Testis (tissue), 5 donors: Measurements from ENCODE around the gene CAGE1. TPM values are rescaled to one million over a fixed set of nuclear protein-coding genes. Genes with fewer than 3 reads are reported as not detected.

Experiments used
- DNase-seq: peaks from one replicate; pipeline ENCODE4 v3.0.0-alpha.2; 2019
- H3K27ac ChIP-seq, 2 donors: fragments of 200-600 bp; sonication (generic); one replicate each; pipeline ENCODE4 v1.5.1; 2019
- H3K27me3 ChIP-seq: fragments of 200-600 bp; sonication (generic); one replicate; pipeline ENCODE4 v1.5.1; 2019
- H3K36me3 ChIP-seq: fragments of 200-600 bp; sonication (generic); one replicate; pipeline ENCODE4 v1.5.1; 2017; ENCODE audit warnings: low read depth; ENCODE audit errors: missing control alignments
- H3K4me1 ChIP-seq: fragments of 200-600 bp; sonication (generic); one replicate; pipeline ENCODE4 v1.5.1; 2019
- H3K4me3 ChIP-seq, 2 donors: fragments of 200-600 bp; sonication (generic); one replicate each; pipeline ENCODE4 v1.5.1; 2017 to 2019
- H3K9me3 ChIP-seq: fragments of 200-600 bp; sonication (generic); one replicate; pipeline ENCODE4 v1.5.1; 2017
- POLR2A ChIP-seq: fragments of 450-650 bp; IDR thresholded peaks from one replicate; pipeline ENCODE4 v1.6.1; 2017; ENCODE audit warnings: antibody characterized with exemption, mild to moderate bottlenecking, moderate library complexity
- WGBS, 2 donors: methylation state at CpG; one replicate each; pipeline ENCODE4 v1.1.5; 2018; 5-methylcytosine and 5-hydroxymethylcytosine counted together
- intact Hi-C: fragments of 100-400 bp; cut with DNase I; formaldehyde crosslinking; loops from one replicate; pipeline ENCODE4 v1.15.1; 2023; ENCODE audit warnings: low total_unique reads
- long read RNA-seq, 2 donors: transcript quantifications; one replicate each; lab custom pipeline, GENCODE V29; 2026
- polyA plus RNA-seq: library from polyadenylated mRNA; stranded (reverse); fragments of 350-450 nt; fragmentation: Illumina TruSeq; extraction: RNeasy Lipid Tissue Mini Kit (QIAGEN cat#74804); gene quantifications from one replicate; pipeline ENCODE4 v1.2.3, GENCODE V29; 2014; ENCODE audit warnings: low read depth, low replicate concordance; ENCODE audit not compliant: insufficient read depth
- total RNA-seq, 2 donors: library from RNA; depleted of rRNA; stranded (reverse); fragments of >200 nt; gene quantifications; one replicate each; pipeline ENCODE4 v1.2.3, GENCODE V29; 2016
- TF ChIP-seq, protein P1 (sequence below), 3 experiments: fragments of 450-650 bp in 2 of 3; fragments of 200-600 bp in 1 of 3; sonication (generic) in 1 of 3; IDR thresholded peaks; one replicate each; pipeline ENCODE4 v1.5.1; 2016 to 2019; ENCODE audit warnings: antibody characterized with exemption in 3 of 3, mild to moderate bottlenecking in 2 of 3, moderate library complexity in 1 of 3

Gene CAGE1
- total RNA-seq, result 10 to 100 TPM in 1 of 2 donors, 1 to 10 TPM in 1; 5.7 to 14.9 TPM
- polyA plus RNA-seq, result 7.2 TPM
- long read RNA-seq, donor 1, partial matches to known transcripts, result 30 of 58 reads
- long read RNA-seq, donor 1, other reads (novel, unspliced or antisense), result 28 of 58 reads
- long read RNA-seq, donor 2, result 0 reads

DNA sequence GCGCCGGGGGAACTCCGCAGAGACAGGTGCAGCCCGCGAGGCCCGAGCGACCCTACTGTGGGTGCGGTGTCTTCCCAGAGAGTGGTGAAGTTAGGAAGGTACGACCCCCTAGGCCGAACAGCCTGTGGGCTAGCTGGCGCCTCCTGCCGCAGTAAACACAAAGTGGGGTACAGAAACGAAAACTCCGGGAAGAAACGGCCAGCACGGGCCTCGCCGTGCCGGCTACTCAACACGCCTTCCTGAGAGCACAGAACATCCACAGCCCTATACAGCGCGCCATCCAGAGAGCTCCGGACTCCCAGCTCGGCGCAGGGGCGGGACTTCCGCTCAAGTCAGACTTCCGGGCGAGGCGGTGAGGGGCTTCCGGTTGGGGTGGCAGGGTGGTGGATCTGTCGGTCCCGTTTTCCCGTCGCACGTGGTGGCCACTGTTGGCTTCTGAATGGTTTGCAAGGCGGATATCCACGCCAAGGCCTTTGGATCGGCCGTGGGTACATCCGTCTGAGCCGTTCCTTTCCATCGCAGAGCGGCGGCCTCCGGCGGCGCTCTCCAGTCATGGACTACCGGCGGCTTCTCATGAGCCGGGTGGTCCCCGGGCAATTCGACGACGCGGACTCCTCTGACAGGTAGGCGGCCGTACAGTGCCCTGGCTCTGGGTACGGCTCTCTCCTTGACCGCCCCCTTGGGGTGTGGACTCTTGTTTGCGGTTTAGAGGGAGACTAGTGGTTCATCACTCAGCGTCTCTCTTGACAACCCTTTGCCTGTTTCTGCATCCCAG lies at the start of gene CAGE1, which contains the start of gene RIOK1:
Gene CAGE1, minus strand, starts transcription at position 292 of the 775 bp plus-strand sequence. CDS start 2,569 bp downstream, outside the sequence.
Gene RIOK1, plus strand, starts transcription at position 358 of the 775 bp plus-strand sequence. Its CDS starts 195 bp downstream, at position 553.
- intact Hi-C loops, result no loop called here
- Histone ChIP-seq H3K27me3 (no peaks in the 10 kb centered on the region), H3K36me3 (no peaks in the 10 kb centered on the region), H3K9me3 (no peaks in the 10 kb centered on the region), H3K4me1 (peaks cover 16% of the 10 kb centered on the region), H3K4me3 (peak within 1 kb of the TSS; percentile 67 to 81), H3K27ac (peak within 1 kb of the TSS; percentile 83 to 85)
- peak; percentile 17 for TF ChIP-seq POLR2A
- TF ChIP-seq, protein P1, sequence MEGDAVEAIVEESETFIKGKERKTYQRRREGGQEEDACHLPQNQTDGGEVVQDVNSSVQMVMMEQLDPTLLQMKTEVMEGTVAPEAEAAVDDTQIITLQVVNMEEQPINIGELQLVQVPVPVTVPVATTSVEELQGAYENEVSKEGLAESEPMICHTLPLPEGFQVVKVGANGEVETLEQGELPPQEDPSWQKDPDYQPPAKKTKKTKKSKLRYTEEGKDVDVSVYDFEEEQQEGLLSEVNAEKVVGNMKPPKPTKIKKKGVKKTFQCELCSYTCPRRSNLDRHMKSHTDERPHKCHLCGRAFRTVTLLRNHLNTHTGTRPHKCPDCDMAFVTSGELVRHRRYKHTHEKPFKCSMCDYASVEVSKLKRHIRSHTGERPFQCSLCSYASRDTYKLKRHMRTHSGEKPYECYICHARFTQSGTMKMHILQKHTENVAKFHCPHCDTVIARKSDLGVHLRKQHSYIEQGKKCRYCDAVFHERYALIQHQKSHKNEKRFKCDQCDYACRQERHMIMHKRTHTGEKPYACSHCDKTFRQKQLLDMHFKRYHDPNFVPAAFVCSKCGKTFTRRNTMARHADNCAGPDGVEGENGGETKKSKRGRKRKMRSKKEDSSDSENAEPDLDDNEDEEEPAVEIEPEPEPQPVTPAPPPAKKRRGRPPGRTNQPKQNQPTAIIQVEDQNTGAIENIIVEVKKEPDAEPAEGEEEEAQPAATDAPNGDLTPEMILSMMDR (IDR thresholded peaks at IDR 0.05), result peak in 1 of 3 experiments; percentile 4
- WGBS, 2 donors, result 0% methylated on average over 29 to 62 of the region's 62 CpGs
- peak; percentile 97 for DNase-seq

DNA sequence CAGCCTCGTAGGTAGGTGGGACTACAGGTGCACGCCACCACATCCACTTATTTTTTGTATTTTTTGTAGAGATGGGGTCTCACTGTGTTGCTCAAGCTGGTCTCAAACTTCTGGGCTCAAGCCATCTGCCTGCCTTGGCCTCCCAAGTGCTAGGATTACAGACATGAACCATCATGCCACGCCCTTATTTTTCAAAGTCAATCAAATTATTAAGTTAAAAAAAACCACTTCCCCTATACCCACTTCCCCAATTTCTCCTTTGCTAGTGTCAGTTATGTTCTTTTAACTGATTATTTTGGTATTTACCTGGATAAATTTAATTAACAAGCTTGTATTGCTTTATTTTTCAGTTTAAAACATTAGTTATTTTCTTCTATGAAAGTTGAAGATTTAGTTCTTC lies 49.7 kb upstream of the CAGE1 start:
- Histone ChIP-seq H3K4me3 (no peak overlapping the region), H3K36me3 (no peaks in the 10 kb centered on the region), H3K4me1 (no peaks in the 10 kb centered on the region), H3K9me3 (no peaks in the 10 kb centered on the region), H3K27ac (no peak overlapping the region), H3K27me3 (no peaks in the 10 kb centered on the region)
- 77 to 93% methylated on average over 3 of the region's 3 CpGs for WGBS, 2 donors
- TF ChIP-seq POLR2A, result no peak
- TF ChIP-seq, protein P1 (IDR thresholded peaks at IDR 0.05), result no peak
- intact Hi-C loops, result no loop called here
- DNase-seq, result no peak

DNA sequence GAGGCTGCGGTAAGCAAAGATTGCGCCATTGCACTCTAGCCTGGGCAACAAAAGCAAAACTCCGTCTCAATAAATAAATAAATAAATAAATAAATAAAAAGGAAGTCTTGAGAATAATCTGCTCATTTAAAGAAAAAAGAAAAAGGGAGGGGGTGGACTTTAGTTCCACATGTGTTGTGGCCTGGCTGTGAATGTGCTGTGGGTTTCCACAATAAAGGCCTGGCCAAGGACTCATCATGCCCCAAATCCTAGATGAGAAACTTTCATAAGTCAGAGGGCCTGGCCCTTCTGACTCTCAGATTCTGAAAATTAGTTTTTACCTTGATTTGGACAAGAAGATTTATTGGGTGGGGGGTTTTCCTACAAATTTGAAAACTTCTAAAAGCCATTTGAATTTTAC lies 48.5 kb upstream of the CAGE1 start:
- H3K4me3 ChIP-seq, result no peak overlapping the region
- H3K9me3 ChIP-seq, result no peaks in the 10 kb centered on the region
- H3K36me3 ChIP-seq, result no peaks in the 10 kb centered on the region
- WGBS, 2 donors, result 89 to 100% methylated on average over 3 of the region's 3 CpGs
- H3K27me3 ChIP-seq, result no peaks in the 10 kb centered on the region
- TF ChIP-seq, protein P1 (IDR thresholded peaks at IDR 0.05), result no peak
- TF ChIP-seq POLR2A, result no peak
- intact Hi-C loops, result no loop called here
- H3K4me1 ChIP-seq, result no peaks in the 10 kb centered on the region
- no peak overlapping the region for H3K27ac ChIP-seq
- no peak for DNase-seq

DNA sequence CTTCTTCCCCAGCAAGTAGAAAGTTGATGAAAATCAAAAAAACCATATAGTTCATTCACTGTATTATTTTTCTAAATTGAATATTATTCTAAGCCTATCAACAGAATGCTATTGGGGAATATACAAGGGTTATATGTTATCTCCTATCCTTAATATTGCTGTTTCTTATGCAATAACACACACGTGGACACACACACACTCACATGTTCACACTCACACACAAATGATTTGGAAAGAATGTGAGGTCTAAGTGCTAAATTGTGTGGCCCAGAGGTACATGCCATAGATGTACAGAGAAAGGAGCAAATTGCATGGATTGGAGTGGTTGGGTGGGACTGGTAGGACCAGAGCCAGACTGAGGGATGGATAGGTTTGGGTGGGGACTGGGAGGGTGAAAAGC lies 45.1 kb upstream of the CAGE1 start:
- no peaks in the 10 kb centered on the region for H3K36me3 ChIP-seq
- H3K4me1 ChIP-seq, result no peaks in the 10 kb centered on the region
- TF ChIP-seq POLR2A, result no peak
- TF ChIP-seq, protein P1 (IDR thresholded peaks at IDR 0.05), result no peak
- WGBS, 2 donors, result 88 to 89% methylated on average over 1 of the region's 1 CpG
- DNase-seq, result no peak
- H3K27ac ChIP-seq, result no peak overlapping the region
- H3K4me3 ChIP-seq, result no peak overlapping the region
- intact Hi-C loops, result no loop called here
- no peaks in the 10 kb centered on the region for H3K27me3 ChIP-seq
- no peaks in the 10 kb centered on the region for H3K9me3 ChIP-seq
